DND-41 (cell line): ENCODE results near the gene BAK1.

ENCODE experiments used
- ATAC-seq: fragments of 200-7000 bp; cut with Tn5 transposase; 3 replicates; pipeline ENCODE4 v1.9.1; 2021; ENCODE audit warnings: low read depth; ENCODE audit not compliant: insufficient read depth
- DNase-seq: peaks from one replicate; pipeline ENCODE4 v3.0.0-alpha.2; 2020
- H2AFZ ChIP-seq: 2 replicates; pipeline ENCODE4 v1.6.0; 2012; ENCODE audit warnings: low read depth, low read length
- H3K27ac ChIP-seq: 2 replicates; pipeline ENCODE4 v1.5.1; 2012; ENCODE audit warnings: low read length, inconsistent platforms
- H3K27me3 ChIP-seq: fragments of 200-600 bp; sonication (generic); 2 replicates; pipeline ENCODE4 v1.6.0; 2012; ENCODE audit warnings: low read length, mild to moderate bottlenecking, inconsistent platforms; ENCODE audit not compliant: insufficient read depth, poor library complexity
- H3K36me3 ChIP-seq: 2 replicates; pipeline ENCODE4 v1.5.1; 2012; ENCODE audit warnings: low read length, inconsistent platforms; ENCODE audit not compliant: insufficient read depth
- H3K4me1 ChIP-seq: 2 replicates; pipeline ENCODE4 v1.5.1; 2012; ENCODE audit warnings: mild to moderate bottlenecking, low read length; ENCODE audit not compliant: insufficient read depth
- H3K4me2 ChIP-seq: 2 replicates; pipeline ENCODE4 v1.6.0; 2012; ENCODE audit warnings: mild to moderate bottlenecking, moderate library complexity, low read length, inconsistent platforms; ENCODE audit not compliant: insufficient read depth
- H3K4me3 ChIP-seq, 2 experiments: fragments of 200-600 bp in 1 of 2; shearing (Covaris generic) in 1 of 2; 2 replicates each; pipeline ENCODE4 v1.5.1; 2012 to 2016; ENCODE audit warnings: inconsistent platforms in 2 of 2, low read length in 2 of 2, mild to moderate bottlenecking in 2 of 2, low read depth in 1 of 2, moderate library complexity in 1 of 2
- H3K79me2 ChIP-seq: 2 replicates; pipeline ENCODE4 v1.6.0; 2012; ENCODE audit warnings: low read length, inconsistent platforms; ENCODE audit not compliant: insufficient read depth
- H3K9ac ChIP-seq: 2 replicates; pipeline ENCODE4 v1.6.0; 2012; ENCODE audit warnings: low read depth, mild to moderate bottlenecking, inconsistent platforms, low read length, moderate library complexity
- H3K9me3 ChIP-seq: 2 replicates; pipeline ENCODE4 v1.5.1; 2012; ENCODE audit warnings: low read length, moderate library complexity, mild to moderate bottlenecking, inconsistent platforms; ENCODE audit not compliant: insufficient read depth, severe bottlenecking
- H4K20me1 ChIP-seq: 2 replicates; pipeline ENCODE4 v1.6.0; 2012; ENCODE audit warnings: low read length; ENCODE audit not compliant: insufficient read depth
- EZH2 ChIP-seq: IDR thresholded peaks from 3 replicates; pipeline ENCODE4 v1.6.1; 2012; ENCODE audit warnings: borderline replicate concordance, low read depth, mild to moderate bottlenecking, moderate library complexity, low read length, inconsistent platforms; ENCODE audit not compliant: severe bottlenecking
- TF ChIP-seq, protein P1 (sequence below): IDR thresholded peaks from 2 replicates; pipeline ENCODE4 v1.5.1; 2012; ENCODE audit warnings: borderline replicate concordance, low read length, moderate library complexity, mild to moderate bottlenecking; ENCODE audit not compliant: poor library complexity, severe bottlenecking; ENCODE audit errors: extremely low read depth

The BAK1 gene

DNA sequence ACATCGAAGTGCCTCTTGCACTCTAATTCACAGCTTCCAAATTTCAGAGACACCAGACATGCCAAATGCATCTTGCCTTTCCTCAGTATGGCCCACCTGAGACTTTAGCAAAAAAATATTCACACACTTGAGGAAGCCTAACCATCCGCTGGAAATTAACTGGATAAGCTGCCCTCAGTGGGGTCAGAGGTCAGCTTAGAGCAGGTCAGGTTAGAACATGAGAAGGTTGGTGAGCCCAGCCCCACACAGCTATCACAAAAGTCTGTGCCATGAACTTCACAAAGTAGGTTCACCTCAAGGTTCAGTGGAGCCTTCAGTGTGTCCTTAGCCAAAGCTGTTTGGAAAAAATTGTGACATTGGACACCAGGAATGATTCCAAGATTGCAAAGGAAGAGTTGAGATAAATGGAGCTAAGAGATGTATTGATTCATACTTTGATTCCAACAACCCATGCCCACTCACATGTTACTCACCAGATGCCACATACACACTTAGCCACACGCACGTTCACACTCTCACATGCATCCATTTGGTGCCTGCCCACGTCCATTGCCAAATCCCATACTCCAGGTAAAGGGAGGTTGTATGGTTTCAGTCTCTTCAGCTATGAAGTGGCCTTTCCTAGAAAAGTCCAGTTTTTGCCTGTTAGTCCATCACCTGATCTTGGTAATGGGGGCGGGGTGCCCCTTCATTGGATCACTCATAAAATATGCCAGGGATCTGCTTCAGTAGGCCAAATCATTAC, 11.1 kb downstream of the BAK1 start:
- H3K27me3 ChIP-seq: no peaks in the 10 kb centered on the region
- H3K9ac ChIP-seq: no peak overlapping the region

GRCh38 chr6:33567836-33568235, 12.2 kb downstream of the BAK1 start:
- Histone ChIP-seq H4K20me1 (no peaks in the 10 kb centered on the region), H3K27ac (no peak overlapping the region), H3K9me3 (no peaks in the 10 kb centered on the region), H3K36me3 (no peaks in the 10 kb centered on the region), H3K9ac (no peak overlapping the region), H2AFZ (no peak overlapping the region), H3K4me1 (peaks cover 27% of the 10 kb centered on the region), H3K79me2 (no peaks in the 10 kb centered on the region), H3K4me2 (no peak overlapping the region), H3K4me3 (no peak overlapping the region), H3K27me3 (no peaks in the 10 kb centered on the region)
- no peak for DNase-seq
- no peak for ATAC-seq
- TF ChIP-seq, protein P1, sequence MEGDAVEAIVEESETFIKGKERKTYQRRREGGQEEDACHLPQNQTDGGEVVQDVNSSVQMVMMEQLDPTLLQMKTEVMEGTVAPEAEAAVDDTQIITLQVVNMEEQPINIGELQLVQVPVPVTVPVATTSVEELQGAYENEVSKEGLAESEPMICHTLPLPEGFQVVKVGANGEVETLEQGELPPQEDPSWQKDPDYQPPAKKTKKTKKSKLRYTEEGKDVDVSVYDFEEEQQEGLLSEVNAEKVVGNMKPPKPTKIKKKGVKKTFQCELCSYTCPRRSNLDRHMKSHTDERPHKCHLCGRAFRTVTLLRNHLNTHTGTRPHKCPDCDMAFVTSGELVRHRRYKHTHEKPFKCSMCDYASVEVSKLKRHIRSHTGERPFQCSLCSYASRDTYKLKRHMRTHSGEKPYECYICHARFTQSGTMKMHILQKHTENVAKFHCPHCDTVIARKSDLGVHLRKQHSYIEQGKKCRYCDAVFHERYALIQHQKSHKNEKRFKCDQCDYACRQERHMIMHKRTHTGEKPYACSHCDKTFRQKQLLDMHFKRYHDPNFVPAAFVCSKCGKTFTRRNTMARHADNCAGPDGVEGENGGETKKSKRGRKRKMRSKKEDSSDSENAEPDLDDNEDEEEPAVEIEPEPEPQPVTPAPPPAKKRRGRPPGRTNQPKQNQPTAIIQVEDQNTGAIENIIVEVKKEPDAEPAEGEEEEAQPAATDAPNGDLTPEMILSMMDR: no peak
- no peak for TF ChIP-seq EZH2

More for the DNA sequence above, 11.1 kb downstream of the BAK1 start:
- Histone ChIP-seq H3K9me3 (no peaks in the 10 kb centered on the region), H3K27ac (no peak overlapping the region), H3K4me3 (no peak overlapping the region), H3K36me3 (peaks cover 3% of the 10 kb centered on the region), H3K4me1 (peaks cover 27% of the 10 kb centered on the region), H3K79me2 (no peaks in the 10 kb centered on the region), H4K20me1 (no peaks in the 10 kb centered on the region), H2AFZ (no peak overlapping the region), H3K4me2 (no peak overlapping the region)
- DNase-seq (no peak), ATAC-seq (no peak)
- TF ChIP-seq, protein P1: no peak
- TF ChIP-seq EZH2: no peak

DNA sequence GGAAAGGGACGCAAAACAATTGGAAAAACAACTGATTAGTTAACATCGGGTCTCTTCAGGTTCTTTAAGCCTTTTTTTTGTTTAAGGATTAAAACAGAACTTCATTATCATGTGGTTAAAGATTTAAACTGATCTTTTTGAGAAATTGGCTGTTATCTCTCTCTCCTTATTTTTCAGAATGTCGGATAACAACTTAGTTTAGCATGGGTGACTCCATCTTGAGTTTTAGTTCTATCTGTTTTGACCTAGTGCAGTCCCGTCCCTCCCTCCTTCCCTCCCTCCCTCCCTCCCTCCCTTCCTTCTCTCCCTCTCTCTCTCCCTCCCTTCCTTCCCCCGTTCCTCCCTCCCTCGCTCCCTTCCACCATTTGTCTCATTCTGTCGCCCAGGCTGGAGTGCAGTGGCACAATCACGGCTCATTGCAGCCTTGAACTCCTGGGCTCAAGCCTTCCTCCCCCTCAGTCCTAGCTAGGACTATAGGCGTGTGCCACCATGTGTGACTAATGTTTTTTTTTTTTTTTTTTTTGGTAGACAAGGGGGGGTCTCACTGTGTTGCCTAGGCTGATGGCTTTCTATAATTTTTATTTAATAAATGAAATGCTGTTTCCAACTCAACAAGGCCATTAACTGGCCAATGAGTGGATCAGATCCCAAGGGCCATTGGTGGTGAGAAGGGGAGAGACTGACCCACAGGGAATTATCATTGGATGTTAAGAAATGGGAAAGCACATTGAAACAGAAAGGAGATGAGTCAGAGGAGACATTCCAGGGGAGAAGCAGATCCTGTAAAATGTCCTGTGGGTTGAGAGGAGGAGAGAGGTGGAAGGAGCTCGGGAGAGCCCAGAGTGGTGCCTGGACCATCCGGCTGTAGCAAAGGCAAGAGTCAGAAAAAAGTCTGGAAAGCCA, 13.6 kb downstream of the BAK1 start:
- no peak overlapping the region for H3K4me3 ChIP-seq
- ATAC-seq: no peak
- no peak for DNase-seq
- no peaks in the 10 kb centered on the region for H3K27me3 ChIP-seq
- H3K9ac ChIP-seq: no peak overlapping the region
- H3K4me1 ChIP-seq: peaks cover 15% of the 10 kb centered on the region
- H3K27ac ChIP-seq: no peak overlapping the region
- no peak overlapping the region for H2AFZ ChIP-seq
- TF ChIP-seq, protein P1: no peak
- no peak for TF ChIP-seq EZH2
- H4K20me1 ChIP-seq: no peaks in the 10 kb centered on the region
- H3K36me3 ChIP-seq: no peaks in the 10 kb centered on the region
- no peaks in the 10 kb centered on the region for H3K9me3 ChIP-seq
- H3K79me2 ChIP-seq: no peaks in the 10 kb centered on the region
- H3K4me2 ChIP-seq: no peak overlapping the region
